HEK293T (cell line): ENCODE measurements around the gene IL15.

ENCODE experiments used
- CTCF ChIA-PET: fragments of 350-600 bp; formaldehyde crosslinking; extraction: SDS; loops from one replicate; lab custom pipeline; 2021; ENCODE audit warnings: antibody characterized with exemption, inconsistent platforms; lab: Yijun Ruan, JAX
- POLR2A ChIA-PET: fragments of 350-600 bp; formaldehyde crosslinking; extraction: SDS; loops from one replicate; lab custom pipeline; 2020; ENCODE audit warnings: antibody characterized with exemption, inconsistent platforms; lab: Yijun Ruan, JAX
- DNase-seq: peaks from one replicate; pipeline ENCODE4 v3.0.0; 2012; ENCODE audit warnings: mixed read lengths; ENCODE audit errors: extremely low spot score
- ARNT ChIP-seq: fragments of 450-650 bp; IDR thresholded peaks from 2 replicates; pipeline ENCODE4 v1.6.1; 2017; ENCODE audit warnings: mild to moderate bottlenecking
- BHLHE40 ChIP-seq: fragments of 450-650 bp; IDR thresholded peaks from 2 replicates; pipeline ENCODE4 v1.6.1; 2016; ENCODE audit warnings: mild to moderate bottlenecking, moderate library complexity, borderline replicate concordance
- CTBP1 ChIP-seq: fragments of 450-650 bp; IDR thresholded peaks from 2 replicates; pipeline ENCODE4 v1.6.1; 2016; ENCODE audit warnings: borderline replicate concordance
- ELF4 ChIP-seq: fragments of 450-650 bp; IDR thresholded peaks from 2 replicates; pipeline ENCODE4 v1.6.1; 2017; ENCODE audit warnings: antibody characterized with exemption
- FOXA1 ChIP-seq: fragments of 450-650 bp; IDR thresholded peaks from 2 replicates; pipeline ENCODE4 v1.6.1; 2016; ENCODE audit warnings: mild to moderate bottlenecking
- FOXK2 ChIP-seq: fragments of 450-650 bp; IDR thresholded peaks from 2 replicates; pipeline ENCODE4 v1.6.1; 2016; ENCODE audit warnings: mild to moderate bottlenecking
- FOXM1 ChIP-seq: fragments of 450-650 bp; IDR thresholded peaks from 2 replicates; pipeline ENCODE4 v1.6.1; 2017; ENCODE audit warnings: mild to moderate bottlenecking, borderline replicate concordance
- HDGF ChIP-seq: fragments of 450-650 bp; IDR thresholded peaks from 2 replicates; pipeline ENCODE4 v1.6.1; 2017; ENCODE audit warnings: antibody characterized with exemption, borderline replicate concordance
- L3MBTL2 ChIP-seq: fragments of 450-650 bp; conservative IDR thresholded peaks from 2 replicates; pipeline ENCODE4 v1.6.1; 2016; ENCODE audit warnings: mild to moderate bottlenecking
- LEF1 ChIP-seq: fragments of 450-650 bp; IDR thresholded peaks from 2 replicates; pipeline ENCODE4 v1.6.1; 2017; ENCODE audit warnings: mild to moderate bottlenecking, borderline replicate concordance
- NFRKB ChIP-seq: fragments of 450-650 bp; IDR thresholded peaks from 2 replicates; pipeline ENCODE4 v1.6.1; 2016; ENCODE audit warnings: mild to moderate bottlenecking, moderate library complexity
- SP1 ChIP-seq: fragments of 450-650 bp; IDR thresholded peaks from 2 replicates; pipeline ENCODE4 v1.6.1; 2017
- SUZ12 ChIP-seq: fragments of 450-650 bp; IDR thresholded peaks from 2 replicates; pipeline ENCODE4 v1.6.1; 2016; ENCODE audit warnings: mild to moderate bottlenecking
- TARDBP ChIP-seq: fragments of 450-650 bp; IDR thresholded peaks from 2 replicates; pipeline ENCODE4 v1.6.1; 2016
- ZNF384 ChIP-seq: fragments of 450-650 bp; IDR thresholded peaks from 2 replicates; pipeline ENCODE4 v1.6.1; 2016
- TF ChIP-seq, protein P1 (sequence below): fragments of 450-650 bp; IDR thresholded peaks from 2 replicates; pipeline ENCODE4 v1.6.1; 2016

IL15 gene

DNA sequence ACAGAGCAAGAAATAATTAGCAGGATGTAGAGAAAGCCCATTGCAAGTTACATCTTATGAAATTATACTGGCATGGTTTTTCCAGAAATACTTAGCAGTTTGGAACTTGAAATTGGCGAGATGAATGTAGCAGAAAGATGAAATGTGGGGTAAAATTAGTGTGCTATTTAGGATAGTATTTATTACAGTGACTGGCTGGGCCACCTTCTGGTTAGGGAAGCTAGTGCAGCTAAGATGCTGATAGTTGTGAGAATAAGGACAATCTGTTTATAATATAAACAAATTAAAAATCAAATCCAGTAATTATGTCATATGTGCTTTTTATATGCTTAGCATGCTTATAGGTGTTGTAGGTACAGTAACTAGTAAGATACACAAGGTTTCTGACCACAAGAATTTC is 74.8 kb downstream of the IL15 start:
- ChIA-PET CTCF (interaction anchor here (1.1 to 1.2 kb wide), 2 partner anchors 23 to 31 kb away, joined by 3 to 4 read pairs; no protein-coding TSS in a partner anchor), POLR2A (no interaction called here)
- TF ChIP-seq CTBP1 (no peak), LEF1 (no peak), HDGF (no peak), ZNF384 (no peak), L3MBTL2 (no peak), ARNT (no peak), FOXM1 (no peak), SUZ12 (no peak), SP1 (no peak), FOXA1 (no peak), BHLHE40 (no peak), TARDBP (no peak)
- TF ChIP-seq, protein P1, sequence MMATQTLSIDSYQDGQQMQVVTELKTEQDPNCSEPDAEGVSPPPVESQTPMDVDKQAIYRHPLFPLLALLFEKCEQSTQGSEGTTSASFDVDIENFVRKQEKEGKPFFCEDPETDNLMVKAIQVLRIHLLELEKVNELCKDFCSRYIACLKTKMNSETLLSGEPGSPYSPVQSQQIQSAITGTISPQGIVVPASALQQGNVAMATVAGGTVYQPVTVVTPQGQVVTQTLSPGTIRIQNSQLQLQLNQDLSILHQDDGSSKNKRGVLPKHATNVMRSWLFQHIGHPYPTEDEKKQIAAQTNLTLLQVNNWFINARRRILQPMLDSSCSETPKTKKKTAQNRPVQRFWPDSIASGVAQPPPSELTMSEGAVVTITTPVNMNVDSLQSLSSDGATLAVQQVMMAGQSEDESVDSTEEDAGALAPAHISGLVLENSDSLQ: no peak
- DNase-seq: peak; percentile 16

DNA sequence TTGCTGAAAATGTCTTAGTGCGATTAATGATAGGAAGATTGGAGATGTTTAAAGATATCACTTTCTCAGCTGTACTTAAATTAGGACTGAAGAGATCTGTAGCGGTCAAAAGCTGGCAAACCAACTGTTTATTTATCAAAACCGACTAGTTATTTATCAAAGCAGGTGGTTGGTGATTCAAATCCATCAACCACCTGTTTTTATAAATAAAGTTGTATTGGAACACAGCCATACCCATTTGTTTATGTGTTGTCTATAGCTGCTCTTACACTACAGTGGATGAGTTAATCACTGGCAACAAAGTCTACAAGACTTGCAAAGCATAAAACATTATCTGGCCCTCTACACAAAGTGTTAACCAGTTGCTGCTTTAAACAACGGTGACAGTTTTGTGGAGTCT is 76.8 kb downstream of the IL15 start:
- ChIA-PET CTCF (no interaction called here), POLR2A (interaction anchor here (0.5 kb wide), 1 partner anchor 49 kb away, joined by 4 read pairs; no protein-coding TSS in a partner anchor)
- TF ChIP-seq LEF1: no peak
- no peak for TF ChIP-seq ZNF384
- no peak for TF ChIP-seq SUZ12
- TF ChIP-seq FOXK2: no peak
- TF ChIP-seq, protein P1: no peak
- TF ChIP-seq L3MBTL2: no peak
- TF ChIP-seq HDGF: no peak
- no peak for TF ChIP-seq BHLHE40
- no peak for TF ChIP-seq ARNT
- no peak for DNase-seq

DNA sequence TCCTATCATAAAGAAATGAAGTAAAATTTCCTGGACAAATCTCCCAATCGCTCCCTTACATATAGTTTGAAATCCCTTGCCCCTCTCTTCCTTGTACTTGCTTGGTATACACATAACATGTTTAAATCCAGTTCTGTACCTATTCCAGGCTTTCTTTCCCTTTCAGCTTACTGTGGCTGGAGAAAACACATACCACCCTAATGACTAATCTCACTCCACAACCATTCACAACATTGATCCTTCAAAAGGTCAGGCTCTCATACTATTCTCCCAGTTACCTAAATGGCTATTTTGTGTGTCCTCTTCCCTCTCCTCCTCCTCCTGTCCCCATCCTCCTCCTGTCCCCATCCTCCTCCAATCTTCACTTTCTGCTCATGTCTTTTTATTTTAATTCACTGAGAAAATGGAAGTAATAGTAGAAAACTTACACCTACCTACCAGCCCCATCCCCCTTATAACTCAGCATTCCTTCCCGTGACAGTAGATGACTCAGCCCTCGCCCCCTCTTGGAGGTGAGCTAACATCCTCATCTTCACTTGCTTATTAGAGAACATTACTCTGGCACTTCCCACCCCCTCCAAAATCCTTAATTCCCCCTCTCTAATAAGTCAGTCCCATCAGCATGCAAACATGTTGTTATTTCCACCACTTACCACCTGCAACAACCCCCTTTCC is 77.5 kb downstream of the IL15 start:
- DNase-seq: no peak
- ChIA-PET CTCF (no interaction called here), POLR2A (no interaction called here)
- TF ChIP-seq L3MBTL2 (no peak), SP1 (no peak)

DNA sequence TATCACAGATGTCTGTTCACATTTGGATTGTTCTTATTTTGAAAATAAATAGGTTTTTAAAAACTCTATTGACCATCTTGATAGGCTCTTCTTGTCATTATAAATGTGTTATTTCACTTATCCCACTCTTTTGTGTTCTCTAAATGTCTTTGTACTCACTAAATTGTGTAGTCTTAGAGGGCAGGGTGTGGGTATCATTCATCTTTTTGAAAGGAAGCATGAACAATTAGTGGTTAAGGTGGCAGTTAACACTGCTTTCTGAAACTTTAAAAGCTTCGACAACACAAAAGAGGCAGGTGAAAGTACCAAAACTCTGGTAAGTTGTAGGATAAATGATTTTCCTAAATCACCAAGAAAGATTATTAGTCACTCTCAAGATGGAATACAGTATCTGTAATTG is 83.2 kb downstream of the IL15 start:
- POLR2A ChIA-PET: no interaction called here

DNA sequence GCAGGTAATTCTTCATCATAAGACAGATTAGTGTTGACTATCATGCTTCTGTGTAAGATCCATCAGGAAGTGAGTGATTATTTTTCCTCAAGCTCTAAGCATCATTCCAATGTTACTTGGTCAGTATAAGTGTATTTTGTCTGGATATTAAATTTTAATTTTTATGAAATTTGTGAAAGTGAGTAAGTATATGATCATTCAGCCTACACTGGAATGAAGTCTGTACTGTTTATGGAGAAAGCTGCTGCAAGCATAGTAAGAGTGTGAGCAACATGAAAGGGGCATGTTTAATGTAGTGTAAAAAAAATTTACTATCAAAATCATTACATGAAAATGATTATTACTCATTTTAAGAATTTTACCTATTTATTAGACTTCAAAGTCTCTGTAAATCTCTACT is 84.8 kb downstream of the IL15 start:
- TF ChIP-seq ELF4: no peak
- TF ChIP-seq LEF1: no peak
- POLR2A ChIA-PET: no interaction called here
- CTCF ChIA-PET: no interaction called here
- no peak for DNase-seq

More for the DNA sequence above, 83.2 kb downstream of the IL15 start:
- TF ChIP-seq FOXM1 (no peak), HDGF (no peak), ELF4 (no peak), LEF1 (no peak), NFRKB (no peak), ZNF384 (no peak), TARDBP (no peak), L3MBTL2 (no peak), CTBP1 (no peak), FOXA1 (no peak), SP1 (no peak), FOXK2 (no peak), SUZ12 (no peak)
- TF ChIP-seq, protein P1: no peak
- no peak for DNase-seq
- CTCF ChIA-PET: no interaction called here

DNA sequence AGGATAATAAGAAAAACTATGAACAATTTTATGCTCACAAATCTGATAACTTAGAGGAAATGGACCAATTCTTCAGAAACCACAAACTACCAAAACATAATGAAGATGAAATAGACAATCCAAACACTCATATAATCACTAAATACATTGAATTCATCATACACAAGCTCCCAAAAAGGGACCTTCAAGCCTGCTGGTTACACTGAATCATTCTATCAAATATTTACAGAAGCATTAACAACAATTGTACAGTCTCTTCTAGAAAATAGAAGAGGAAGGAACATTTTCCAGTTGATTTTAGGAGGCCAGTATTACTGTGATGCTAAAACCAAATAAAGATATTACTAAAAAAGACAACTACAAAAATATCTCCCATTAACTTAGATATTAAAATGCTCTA is 88.3 kb downstream of the IL15 start:
- ChIA-PET POLR2A (no interaction called here), CTCF (no interaction called here)
- no peak for TF ChIP-seq ARNT
- DNase-seq: no peak

DNA sequence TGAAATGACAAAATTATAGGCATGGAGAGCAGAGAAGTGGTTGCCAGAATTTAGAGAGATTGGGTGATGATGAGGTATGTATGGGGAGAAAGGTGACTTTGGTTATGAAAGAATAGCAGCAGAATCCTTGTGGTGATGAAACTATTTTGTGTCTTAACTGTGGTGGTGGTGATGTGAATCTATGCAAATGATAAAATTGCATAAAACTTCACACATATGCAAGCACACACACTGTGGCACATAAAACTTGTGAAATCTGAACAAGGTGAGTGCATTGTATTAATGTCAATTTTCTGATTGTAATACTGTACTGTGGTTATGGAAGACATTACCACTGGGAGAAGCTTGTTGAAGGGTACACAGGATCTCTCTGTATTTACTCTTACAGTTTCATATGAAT is 91.0 kb downstream of the IL15 start:
- ChIA-PET POLR2A (no interaction called here), CTCF (interaction anchor here (0.5 kb wide), 1 partner anchor 731 kb away, joined by 6 read pairs; no protein-coding TSS in a partner anchor)
- no peak for DNase-seq
- TF ChIP-seq L3MBTL2 (no peak), SP1 (no peak), LEF1 (no peak), FOXK2 (no peak), NFRKB (no peak), ELF4 (no peak), FOXM1 (no peak), ARNT (no peak), TARDBP (no peak), SUZ12 (no peak), FOXA1 (no peak), CTBP1 (no peak), HDGF (no peak), ZNF384 (no peak), BHLHE40 (no peak)
- TF ChIP-seq, protein P1: no peak
